Breast epithelium (tissue), 4 donors: ENCODE measurements around the gene ADIG. TPM values are rescaled to one million over a fixed set of nuclear protein-coding genes. Genes with fewer than 3 reads are reported as not detected.

ENCODE experiments used
- DNase-seq, 2 donors: peaks; one replicate each; pipeline ENCODE4 v3.0.0-alpha.2; 2019; ENCODE audit warnings: low spot score in 2 of 2
- H3K27ac ChIP-seq, 2 donors: fragments of 200-600 bp; sonication (generic) in 1 of 2; one replicate each; pipeline ENCODE4 v1.5.1; 2016 to 2019; ENCODE audit warnings: mild to moderate bottlenecking in 1 of 2
- H3K27me3 ChIP-seq, 2 donors: fragments of 200-600 bp; sonication (generic) in 1 of 2; one replicate each; pipeline versions ENCODE4 v1.5.1 to v1.6.0; 2017 to 2019; ENCODE audit warnings: control low read depth in 1 of 2, mild to moderate bottlenecking in 1 of 2
- H3K36me3 ChIP-seq: fragments of 200-600 bp; one replicate; pipeline ENCODE4 v1.5.1; 2019
- H3K4me1 ChIP-seq, 2 donors: fragments of 200-600 bp; sonication (generic); one replicate each; pipeline ENCODE4 v1.5.1; 2016 to 2019; ENCODE audit warnings: control low read depth in 1 of 2
- H3K4me3 ChIP-seq, 3 donors: fragments of 200-600 bp; sonication (generic); 1 replicate in 2 of 3; 2 replicates in 1 of 3; pipeline ENCODE4 v1.5.1; 2016 to 2019; ENCODE audit warnings: mild to moderate bottlenecking in 3 of 3, moderate library complexity in 2 of 3
- H3K9me3 ChIP-seq, 2 donors: fragments of 200-600 bp; sonication (generic) in 1 of 2; one replicate each; pipeline ENCODE4 v1.5.1; 2016 to 2019; ENCODE audit warnings: control low read depth in 1 of 2
- CTCF ChIP-seq, 3 donors: fragments of 450-650 bp; IDR thresholded peaks; one replicate each; pipeline ENCODE4 v1.5.1; 2016 to 2017; ENCODE audit warnings: antibody characterized with exemption in 3 of 3, mild to moderate bottlenecking in 3 of 3, moderate library complexity in 3 of 3
- POLR2A ChIP-seq: fragments of 450-650 bp; IDR thresholded peaks from one replicate; pipeline ENCODE4 v1.6.1; 2016; ENCODE audit warnings: antibody characterized with exemption, mild to moderate bottlenecking, moderate library complexity
- POLR2AphosphoS5 ChIP-seq, 3 donors: sonication (generic); formaldehyde crosslinking; IDR thresholded peaks; one replicate each; pipeline ENCODE4 v1.6.1; 2017; ENCODE audit warnings: antibody characterized with exemption in 3 of 3
- intact Hi-C: fragments of 100-400 bp; cut with DNase I; formaldehyde crosslinking; loops from one replicate; pipeline ENCODE4 v1.15.1; 2023; ENCODE audit warnings: low total_unique reads
- total RNA-seq, 3 donors: library from RNA; depleted of rRNA; stranded (reverse); fragments of >200 nt; gene quantifications; one replicate each; pipeline ENCODE4 v1.1.0, GENCODE V29; 2016

The ADIG gene
- total RNA-seq, 3 donors from 2014 or later: not detected

GRCh38 chr20:38603286-38603685, 22.3 kb downstream of the ADIG start:
- DNase-seq: no peak
- peaks cover 0 to 6% of the 10 kb centered on the region in 2 donors for H3K27me3 ChIP-seq
- TF ChIP-seq POLR2AphosphoS5 (IDR thresholded peaks at IDR 0.05) (no peak), POLR2A (no peak), CTCF (IDR thresholded peaks at IDR 0.05) (no peak)
- H3K27ac ChIP-seq: peak overlapping the region in 1 of 2 donors; percentile 32
- H3K4me1 ChIP-seq: no peaks in the 10 kb centered on the region
- H3K4me3 ChIP-seq: peak overlapping the region in 2 of 3 donors; percentile 40 to 63
- no peaks in the 10 kb centered on the region for H3K36me3 ChIP-seq
- H3K9me3 ChIP-seq: no peaks in the 10 kb centered on the region
- intact Hi-C loops: loop anchor here (5.0 kb wide), 1 partner anchor 254 kb away; no protein-coding TSS in a partner anchor

GRCh38 chr20:38604873-38605303, 23.9 kb downstream of the ADIG start:
- TF ChIP-seq CTCF (IDR thresholded peaks at IDR 0.05) (no peak), POLR2AphosphoS5 (IDR thresholded peaks at IDR 0.05) (no peak), POLR2A (no peak)
- peaks cover 0 to 6% of the 10 kb centered on the region in 2 donors for H3K27me3 ChIP-seq
- H3K4me3 ChIP-seq: no peak overlapping the region
- H3K27ac ChIP-seq: peak overlapping the region; percentile 14 to 55
- H3K9me3 ChIP-seq: no peaks in the 10 kb centered on the region
- peak in 1 of 2 donors; percentile 63 for DNase-seq
- intact Hi-C loops: loop anchor here (5.0 kb wide), 1 partner anchor 252 kb away; no protein-coding TSS in a partner anchor
- no peaks in the 10 kb centered on the region for H3K36me3 ChIP-seq
- H3K4me1 ChIP-seq: no peaks in the 10 kb centered on the region

DNA sequence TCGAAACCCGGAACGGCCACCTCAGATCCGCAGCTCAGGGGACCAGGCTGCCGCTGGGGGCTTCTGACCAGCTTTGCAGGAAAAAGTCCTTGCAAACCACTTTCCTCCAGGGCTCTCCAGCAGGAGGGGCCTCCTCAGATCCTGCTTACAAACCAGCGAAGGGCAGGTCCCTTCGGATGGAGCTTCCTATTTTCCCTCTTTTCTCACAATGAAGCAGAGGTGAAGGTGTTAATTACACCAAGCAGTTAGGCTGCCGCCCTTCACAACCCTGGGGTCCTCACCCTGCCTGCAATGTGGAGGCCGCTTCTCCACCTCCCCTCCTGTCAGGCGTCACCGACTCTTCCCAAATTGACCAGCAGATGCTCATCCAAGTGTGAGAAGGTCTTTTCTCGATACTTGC, 26.4 kb downstream of the ADIG start:
- H3K4me3 ChIP-seq: no peak overlapping the region
- H3K27ac ChIP-seq: peak overlapping the region in 1 of 2 donors; percentile 55
- no peaks in the 10 kb centered on the region for H3K9me3 ChIP-seq
- intact Hi-C loops: no loop called here
- DNase-seq: no peak
- no peak for TF ChIP-seq CTCF (IDR thresholded peaks at IDR 0.05)
- TF ChIP-seq POLR2AphosphoS5 (IDR thresholded peaks at IDR 0.05): no peak
- no peak for TF ChIP-seq POLR2A
- H3K4me1 ChIP-seq: no peaks in the 10 kb centered on the region
- H3K27me3 ChIP-seq: no peaks in the 10 kb centered on the region
- no peaks in the 10 kb centered on the region for H3K36me3 ChIP-seq

DNA sequence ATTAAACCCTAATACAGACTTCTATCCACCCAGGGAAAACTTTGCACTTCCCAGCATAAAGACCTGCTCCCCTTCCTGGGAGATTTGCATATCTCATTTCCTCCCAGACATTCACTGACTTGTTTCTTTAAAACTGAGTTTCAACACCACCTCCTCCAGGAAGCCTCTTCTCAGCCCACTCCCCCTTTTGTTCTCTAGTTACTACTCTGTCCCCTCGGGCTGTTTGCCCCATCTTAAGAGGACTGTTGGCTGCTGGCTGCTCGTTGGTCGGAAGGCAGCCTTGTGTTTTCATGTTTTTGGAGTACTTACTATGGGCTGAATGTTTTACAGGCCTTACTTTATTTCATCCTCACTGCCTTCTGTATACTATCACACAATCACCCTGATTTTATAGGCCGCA, 27.2 kb downstream of the ADIG start:
- intact Hi-C loops: no loop called here

DNA sequence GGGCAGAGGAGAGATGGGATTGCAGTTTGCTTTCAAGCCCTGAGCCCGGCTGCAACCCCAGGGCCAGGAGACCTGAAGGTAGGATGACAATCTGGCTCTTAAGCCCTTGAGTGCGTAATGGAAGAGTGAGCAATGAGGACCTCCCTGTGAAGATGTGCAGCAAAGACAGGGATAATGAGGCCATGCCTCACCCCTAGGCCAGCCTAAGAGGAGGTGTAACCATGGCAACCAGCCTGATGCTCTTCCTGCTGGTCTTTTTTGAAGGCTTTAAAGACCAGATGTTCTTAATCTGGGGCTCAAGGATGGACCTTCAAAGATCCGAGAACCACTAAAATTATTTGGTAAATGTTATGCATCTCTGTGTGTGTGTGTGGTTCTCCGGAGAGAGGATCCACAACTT, 28.8 kb downstream of the ADIG start:
- Histone ChIP-seq H3K27ac (no peak overlapping the region), H3K36me3 (no peaks in the 10 kb centered on the region), H3K4me1 (no peaks in the 10 kb centered on the region), H3K9me3 (no peaks in the 10 kb centered on the region), H3K4me3 (no peak overlapping the region), H3K27me3 (no peaks in the 10 kb centered on the region)
- TF ChIP-seq POLR2A (no peak), POLR2AphosphoS5 (IDR thresholded peaks at IDR 0.05) (no peak), CTCF (IDR thresholded peaks at IDR 0.05) (no peak)
- no peak for DNase-seq
- intact Hi-C loops: no loop called here

More for the DNA sequence above, 27.2 kb downstream of the ADIG start:
- Histone ChIP-seq H3K27ac (peak overlapping the region in 1 of 2 donors; percentile 43), H3K27me3 (no peaks in the 10 kb centered on the region), H3K4me3 (no peak overlapping the region), H3K9me3 (no peaks in the 10 kb centered on the region), H3K36me3 (no peaks in the 10 kb centered on the region), H3K4me1 (no peaks in the 10 kb centered on the region)
- no peak for TF ChIP-seq POLR2AphosphoS5 (IDR thresholded peaks at IDR 0.05)
- no peak for TF ChIP-seq CTCF (IDR thresholded peaks at IDR 0.05)
- TF ChIP-seq POLR2A: no peak
- no peak for DNase-seq
